Adrenal gland (tissue), 5 donors: ENCODE measurements around the gene DTX4.

Experiments
- POLR2A ChIP-seq, 2 donors: fragments of 450-650 bp; IDR thresholded peaks; one replicate each; pipeline ENCODE4 v1.6.1; 2017; ENCODE audit warnings: antibody characterized with exemption in 2 of 2, mild to moderate bottlenecking in 2 of 2, moderate library complexity in 1 of 2
- TF ChIP-seq, protein P1 (sequence below), 6 experiments: fragments of 450-650 bp in 4 of 6; fragments of 200-600 bp in 2 of 6; sonication (generic) in 1 of 6; IDR thresholded peaks; 1 replicate in 5 of 6; 2 replicates in 1 of 6; pipeline versions ENCODE4 v1.5.1 to v1.8.0; 2016 to 2021; ENCODE audit warnings: antibody characterized with exemption in 6 of 6, mild to moderate bottlenecking in 2 of 6, moderate library complexity in 1 of 6
- donor health status: DM: no; HTN: no; CAD: no.

DNA sequence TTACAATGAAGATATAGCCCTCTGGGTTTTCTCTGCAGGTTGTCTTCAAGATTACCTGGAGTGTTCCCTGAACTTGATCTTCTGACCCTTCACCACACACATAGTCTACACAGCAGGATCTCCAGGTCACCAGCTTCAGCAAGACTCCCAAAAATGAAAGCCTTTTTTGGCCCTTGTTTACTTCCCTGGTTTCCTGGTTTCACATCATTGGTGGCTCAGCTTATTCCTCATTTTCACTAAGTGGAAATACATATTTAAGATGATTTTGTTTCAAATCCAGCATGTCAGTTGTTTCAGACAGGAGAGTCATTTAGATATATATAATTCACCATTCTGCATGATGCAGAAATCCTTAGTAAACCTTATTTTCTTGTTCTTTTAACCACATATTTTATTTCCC lies 82.4 kb downstream of the DTX4 start:
- TF ChIP-seq, protein P1, sequence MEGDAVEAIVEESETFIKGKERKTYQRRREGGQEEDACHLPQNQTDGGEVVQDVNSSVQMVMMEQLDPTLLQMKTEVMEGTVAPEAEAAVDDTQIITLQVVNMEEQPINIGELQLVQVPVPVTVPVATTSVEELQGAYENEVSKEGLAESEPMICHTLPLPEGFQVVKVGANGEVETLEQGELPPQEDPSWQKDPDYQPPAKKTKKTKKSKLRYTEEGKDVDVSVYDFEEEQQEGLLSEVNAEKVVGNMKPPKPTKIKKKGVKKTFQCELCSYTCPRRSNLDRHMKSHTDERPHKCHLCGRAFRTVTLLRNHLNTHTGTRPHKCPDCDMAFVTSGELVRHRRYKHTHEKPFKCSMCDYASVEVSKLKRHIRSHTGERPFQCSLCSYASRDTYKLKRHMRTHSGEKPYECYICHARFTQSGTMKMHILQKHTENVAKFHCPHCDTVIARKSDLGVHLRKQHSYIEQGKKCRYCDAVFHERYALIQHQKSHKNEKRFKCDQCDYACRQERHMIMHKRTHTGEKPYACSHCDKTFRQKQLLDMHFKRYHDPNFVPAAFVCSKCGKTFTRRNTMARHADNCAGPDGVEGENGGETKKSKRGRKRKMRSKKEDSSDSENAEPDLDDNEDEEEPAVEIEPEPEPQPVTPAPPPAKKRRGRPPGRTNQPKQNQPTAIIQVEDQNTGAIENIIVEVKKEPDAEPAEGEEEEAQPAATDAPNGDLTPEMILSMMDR (IDR thresholded peaks at IDR 0.05) = no peak
- no peak for TF ChIP-seq POLR2A (IDR thresholded peaks at IDR 0.05)
